Measurements from ENCODE around the gene ZNF568. TPM values are rescaled to one million over a fixed set of nuclear protein-coding genes. Genes with fewer than 3 reads are reported as not detected.

The ZNF568 gene
- total RNA-seq, 1 donor from 2014 or later: 7.1 TPM

- Mint-ChIP-seq H3K4me3 (ENCODE audit: unreplicated experiment) (peak overlapping the region; percentile 95), H3K4me1 (ENCODE audit: unreplicated experiment) (peaks cover 6% of the 10 kb centered on the region), H3K9me3 (ENCODE audit: unreplicated experiment) (peaks cover 6% of the 10 kb centered on the region), H3K27ac (ENCODE audit: unreplicated experiment) (peak overlapping the region; percentile 61), H3K36me3 (ENCODE audit: low read depth, unreplicated experiment) (peaks cover 30% of the 10 kb centered on the region), H3K27me3 (ENCODE audit: unreplicated experiment) (peaks cover 8% of the 10 kb centered on the region)
- DNase-seq (ENCODE audit: low spot score): peak; percentile 78
- TF ChIP-seq CTCF (IDR thresholded peaks at IDR 0.05; ENCODE audit: unreplicated experiment): peak; percentile 24
Observed at GRCh38 chr19:36973021-36973843, 57.1 kb downstream of the ZNF568 start.

- peak overlapping the region; percentile 95 for H3K4me3 Mint-ChIP-seq (ENCODE audit: unreplicated experiment)
- TF ChIP-seq CTCF (IDR thresholded peaks at IDR 0.05; ENCODE audit: unreplicated experiment): no peak
- H3K9me3 Mint-ChIP-seq (ENCODE audit: unreplicated experiment): peaks cover 11% of the 10 kb centered on the region
- H3K27ac Mint-ChIP-seq (ENCODE audit: unreplicated experiment): peak overlapping the region; percentile 61
- H3K27me3 Mint-ChIP-seq (ENCODE audit: unreplicated experiment): peaks cover 8% of the 10 kb centered on the region
- H3K36me3 Mint-ChIP-seq (ENCODE audit: low read depth, unreplicated experiment): peaks cover 35% of the 10 kb centered on the region
- H3K4me1 Mint-ChIP-seq (ENCODE audit: unreplicated experiment): peaks cover 6% of the 10 kb centered on the region
- DNase-seq (ENCODE audit: low spot score): no peak
Observed at GRCh38 chr19:36973844-36974195, 57.7 kb downstream of the ZNF568 start.

GRCh38 chr19:36986131-36986530, 70.0 kb downstream of the ZNF568 start:
- no peak for TF ChIP-seq CTCF (IDR thresholded peaks at IDR 0.05; ENCODE audit: unreplicated experiment)
- H3K4me3 Mint-ChIP-seq (ENCODE audit: unreplicated experiment): peak overlapping the region; percentile 16
- H3K9me3 Mint-ChIP-seq (ENCODE audit: unreplicated experiment): peaks cover 19% of the 10 kb centered on the region
- no peak overlapping the region for H3K27ac Mint-ChIP-seq (ENCODE audit: unreplicated experiment)
- no peaks in the 10 kb centered on the region for H3K4me1 Mint-ChIP-seq (ENCODE audit: unreplicated experiment)
- peaks cover 56% of the 10 kb centered on the region for H3K36me3 Mint-ChIP-seq (ENCODE audit: low read depth, unreplicated experiment)
- DNase-seq (ENCODE audit: low spot score): no peak
- H3K27me3 Mint-ChIP-seq (ENCODE audit: unreplicated experiment): no peaks in the 10 kb centered on the region

GRCh38 chr19:36986601-36987000, 70.5 kb downstream of the ZNF568 start:
- TF ChIP-seq CTCF (IDR thresholded peaks at IDR 0.05; ENCODE audit: unreplicated experiment): no peak

GRCh38 chr19:36987091-36987490, 71.0 kb downstream of the ZNF568 start:
- H3K27ac Mint-ChIP-seq (ENCODE audit: unreplicated experiment): no peak overlapping the region
- peaks cover 26% of the 10 kb centered on the region for H3K9me3 Mint-ChIP-seq (ENCODE audit: unreplicated experiment)
- H3K4me3 Mint-ChIP-seq (ENCODE audit: unreplicated experiment): peak overlapping the region; percentile 35
- DNase-seq (ENCODE audit: low spot score): no peak
- H3K27me3 Mint-ChIP-seq (ENCODE audit: unreplicated experiment): no peaks in the 10 kb centered on the region
- H3K36me3 Mint-ChIP-seq (ENCODE audit: low read depth, unreplicated experiment): peaks cover 57% of the 10 kb centered on the region
- H3K4me1 Mint-ChIP-seq (ENCODE audit: unreplicated experiment): no peaks in the 10 kb centered on the region
- no peak for TF ChIP-seq CTCF (IDR thresholded peaks at IDR 0.05; ENCODE audit: unreplicated experiment)

More at GRCh38 chr19:36986601-36987000, 70.5 kb downstream of the ZNF568 start:
- Mint-ChIP-seq H3K27me3 (ENCODE audit: unreplicated experiment) (no peaks in the 10 kb centered on the region), H3K4me3 (ENCODE audit: unreplicated experiment) (no peak overlapping the region), H3K27ac (ENCODE audit: unreplicated experiment) (no peak overlapping the region), H3K4me1 (ENCODE audit: unreplicated experiment) (no peaks in the 10 kb centered on the region), H3K36me3 (ENCODE audit: low read depth, unreplicated experiment) (peaks cover 57% of the 10 kb centered on the region), H3K9me3 (ENCODE audit: unreplicated experiment) (peaks cover 23% of the 10 kb centered on the region)
- DNase-seq (ENCODE audit: low spot score): no peak

Measured in endothelial cell (in vitro differentiated cells).